Erythroblast (primary cell): ENCODE data around the gene RARA.

Experiments
- GATA1 ChIP-seq: IDR thresholded peaks from 2 replicates; pipeline ENCODE4 v1.6.1; 2011; ENCODE audit warnings: low read depth, mild to moderate bottlenecking, control low read depth, low read length, moderate library complexity
- POLR2A ChIP-seq: IDR thresholded peaks from 2 replicates; pipeline ENCODE4 v1.6.1; 2011; ENCODE audit warnings: mild to moderate bottlenecking, low read length

DNA sequence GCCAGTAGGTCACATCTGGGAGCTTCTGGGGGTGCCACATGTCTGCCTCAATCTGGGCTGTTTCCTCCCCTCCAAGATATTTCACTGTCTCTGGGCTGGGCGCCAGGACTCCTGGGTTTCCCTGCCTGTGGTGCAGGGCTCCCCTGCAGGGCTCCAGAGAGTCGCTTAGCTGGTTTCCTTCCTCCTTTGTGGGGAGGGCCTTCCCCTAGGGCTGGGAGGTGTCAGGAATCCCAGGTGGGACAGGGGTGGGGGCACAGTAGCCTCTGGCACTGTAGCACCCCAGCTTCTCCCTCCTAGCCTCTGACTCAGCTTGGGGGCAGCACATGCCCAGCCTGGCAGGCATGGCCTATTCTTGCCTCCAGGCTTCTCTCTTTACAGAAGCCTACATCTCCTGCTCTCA lies 2.6 kb downstream of the RARA start:
- no peak for TF ChIP-seq POLR2A
- no peak for TF ChIP-seq GATA1
